ENCODE measurements around the gene PHETA2.
"Not testable (repeated sequence)": the region's sequence is repeated elsewhere in the genome, so short reads cannot be mapped to it uniquely, and the experiment has no call there.

Gene PHETA2

GRCh38 chr22:42101199-42101598, 27.2 kb downstream of the PHETA2 start:
- TF ChIP-seq CTCF (IDR thresholded peaks at IDR 0.05; ENCODE audit: extremely low read depth, insufficient read depth, missing control alignments): no peak
- no peak for DNase-seq (ENCODE audit: low spot score)

GRCh38 chr22:42104332-42104860, 30.3 kb downstream of the PHETA2 start:
- in situ Hi-C loops (cut with MboI; ENCODE audit: low pct_unique_long_range_greater_than_20kb, low sequenced_read_pairs, unreplicated experiment); DNase-seq (ENCODE audit: low spot score): not testable (repeated sequence)

More at GRCh38 chr22:42101199-42101598, 27.2 kb downstream of the PHETA2 start:
- in situ Hi-C loops (cut with MboI; ENCODE audit: low pct_unique_long_range_greater_than_20kb, low sequenced_read_pairs, unreplicated experiment): no loop called here

- no peak for DNase-seq (ENCODE audit: low spot score)
- TF ChIP-seq CTCF (IDR thresholded peaks at IDR 0.05; ENCODE audit: extremely low read depth, insufficient read depth, missing control alignments): no peak
- in situ Hi-C loops (cut with MboI; ENCODE audit: low pct_unique_long_range_greater_than_20kb, low sequenced_read_pairs, unreplicated experiment): no loop called here
Measured at GRCh38 chr22:42108848-42109247, 34.8 kb downstream of the PHETA2 start.

- TF ChIP-seq CTCF (IDR thresholded peaks at IDR 0.05; ENCODE audit: extremely low read depth, insufficient read depth, missing control alignments): no peak
- in situ Hi-C loops (cut with MboI; ENCODE audit: low pct_unique_long_range_greater_than_20kb, low sequenced_read_pairs, unreplicated experiment): no loop called here
Measured at GRCh38 chr22:42111798-42112197, 37.8 kb downstream of the PHETA2 start.

GRCh38 chr22:42112793-42113192, 38.7 kb downstream of the PHETA2 start:
- in situ Hi-C loops (cut with MboI; ENCODE audit: low pct_unique_long_range_greater_than_20kb, low sequenced_read_pairs, unreplicated experiment); DNase-seq (ENCODE audit: low spot score): not testable (repeated sequence)
- peak; percentile 13 for TF ChIP-seq CTCF (IDR thresholded peaks at IDR 0.05; ENCODE audit: extremely low read depth, insufficient read depth, missing control alignments)

More at GRCh38 chr22:42111798-42112197, 37.8 kb downstream of the PHETA2 start:
- no peak for DNase-seq (ENCODE audit: low spot score)

GRCh38 chr22:42114721-42115120, 40.7 kb downstream of the PHETA2 start:
- DNase-seq (ENCODE audit: low spot score): no peak
- TF ChIP-seq CTCF (IDR thresholded peaks at IDR 0.05; ENCODE audit: extremely low read depth, insufficient read depth, missing control alignments): no peak
- in situ Hi-C loops (cut with MboI; ENCODE audit: low pct_unique_long_range_greater_than_20kb, low sequenced_read_pairs, unreplicated experiment): no loop called here

GRCh38 chr22:42115420-42115830, 41.4 kb downstream of the PHETA2 start:
- DNase-seq (ENCODE audit: low spot score); in situ Hi-C loops (cut with MboI; ENCODE audit: low pct_unique_long_range_greater_than_20kb, low sequenced_read_pairs, unreplicated experiment): not testable (repeated sequence)

All from GM13977 (cell line).